ENCODE results near the gene F12. TPM values are rescaled to one million over a fixed set of nuclear protein-coding genes. Genes with fewer than 3 reads are reported as not detected.
"Not testable (repeated sequence)": the region's sequence is repeated elsewhere in the genome, so short reads cannot be mapped to it uniquely, and the experiment has no call there.

The F12 gene
- total RNA-seq, 1 donor from 2014 or later: not detected

GRCh38 chr5:177425196-177425800, 15.9 kb upstream of the F12 start:
- no peak for DNase-seq
- intact Hi-C loops (cut with micrococcal nuclease): no loop called here

GRCh38 chr5:177423671-177424070, 14.3 kb upstream of the F12 start:
- intact Hi-C loops (cut with micrococcal nuclease): no loop called here
- ATAC-seq (no peak), DNase-seq (no peak)

More at GRCh38 chr5:177425196-177425800, 15.9 kb upstream of the F12 start:
- no peak for ATAC-seq

GRCh38 chr5:177421062-177421798, 11.9 kb upstream of the F12 start:
- intact Hi-C loops (cut with micrococcal nuclease): no loop called here
- ATAC-seq: no peak
- no peak for DNase-seq

GRCh38 chr5:177420472-177420871, 11.1 kb upstream of the F12 start:
- intact Hi-C loops (cut with micrococcal nuclease); ATAC-seq; DNase-seq: not testable (repeated sequence)

- intact Hi-C loops (cut with micrococcal nuclease): no loop called here
- ATAC-seq: no peak
Measured at GRCh38 chr5:177419046-177419445, 9.7 kb upstream of the F12 start.

GRCh38 chr5:177417081-177417480, 7.7 kb upstream of the F12 start:
- ATAC-seq; DNase-seq; intact Hi-C loops (cut with micrococcal nuclease): not testable (repeated sequence)

More at GRCh38 chr5:177419046-177419445, 9.7 kb upstream of the F12 start:
- DNase-seq: no peak

- intact Hi-C loops (cut with micrococcal nuclease): no loop called here
- ATAC-seq (no peak), DNase-seq (no peak)
Measured at GRCh38 chr5:177414481-177414880, 5.1 kb upstream of the F12 start.

- DNase-seq (no peak), ATAC-seq (no peak)
- intact Hi-C loops (cut with micrococcal nuclease): no loop called here
Measured at GRCh38 chr5:177412603-177413233, 3.4 kb upstream of the F12 start.

GRCh38 chr5:177410575-177410974, 1.2 kb upstream of the F12 start:
- ATAC-seq: no peak
- intact Hi-C loops (cut with micrococcal nuclease): no loop called here
- no peak for DNase-seq

GRCh38 chr5:177405805-177406204, 3.6 kb downstream of the F12 start:
- intact Hi-C loops (cut with micrococcal nuclease): no loop called here
- DNase-seq: peak; percentile 53
- no peak for ATAC-seq

- DNase-seq (no peak), ATAC-seq (no peak)
- intact Hi-C loops (cut with micrococcal nuclease): no loop called here
Measured at GRCh38 chr5:177405312-177405711, 4.1 kb downstream of the F12 start.

- intact Hi-C loops (cut with micrococcal nuclease): no loop called here
- ATAC-seq (no peak), DNase-seq (peak; percentile 41)
Measured at GRCh38 chr5:177404641-177405179, 4.7 kb downstream of the F12 start.

GRCh38 chr5:177403792-177404640, 5.3 kb downstream of the F12 start:
- DNase-seq: peak; percentile 92
- intact Hi-C loops (cut with micrococcal nuclease): no loop called here
- ATAC-seq: peak; percentile 97

- DNase-seq: peak; percentile 39
- intact Hi-C loops (cut with micrococcal nuclease): no loop called here
Measured at GRCh38 chr5:177403102-177403791, 6.1 kb downstream of the F12 start.

GRCh38 chr5:177402271-177403043, 6.9 kb downstream of the F12 start:
- ATAC-seq (peak; percentile 38), DNase-seq (peak; percentile 51)
- intact Hi-C loops (cut with micrococcal nuclease): no loop called here

More at GRCh38 chr5:177403102-177403791, 6.1 kb downstream of the F12 start:
- no peak for ATAC-seq

GRCh38 chr5:177399997-177400868, 9.1 kb downstream of the F12 start, which contains the start of gene PFN3:
PFN3 (minus strand) TSS chr5:177400661; CDS start chr5:177400576, 85 bp downstream.
- intact Hi-C loops (cut with micrococcal nuclease): no loop called here
- no peak for DNase-seq

GRCh38 chr5:177397875-177398390, 11.4 kb downstream of the F12 start:
- intact Hi-C loops (cut with micrococcal nuclease): no loop called here
- no peak for DNase-seq
- no peak for ATAC-seq

More at GRCh38 chr5:177399997-177400868, 9.1 kb downstream of the F12 start, which contains the start of gene PFN3:
- no peak for ATAC-seq

Measured in left ventricle myocardium superior (tissue), 1 donor.